Esophagus muscularis mucosa (tissue), 3 donors: ENCODE data around the gene NPAT.

Experiments
- POLR2A ChIP-seq: fragments of 450-650 bp; IDR thresholded peaks from one replicate; pipeline ENCODE4 v1.6.1; 2017; ENCODE audit warnings: antibody characterized with exemption, moderate library complexity, mild to moderate bottlenecking, low read depth
- TF ChIP-seq, protein P1 (sequence below), 3 experiments: fragments of 200-600 bp in 2 of 3; fragments of 450-650 bp in 1 of 3; sonication (generic) in 2 of 3; IDR thresholded peaks; one replicate each; pipeline ENCODE4 v1.5.1; 2017 to 2019; ENCODE audit warnings: antibody characterized with exemption in 3 of 3, mild to moderate bottlenecking in 2 of 3, moderate library complexity in 1 of 3

DNA sequence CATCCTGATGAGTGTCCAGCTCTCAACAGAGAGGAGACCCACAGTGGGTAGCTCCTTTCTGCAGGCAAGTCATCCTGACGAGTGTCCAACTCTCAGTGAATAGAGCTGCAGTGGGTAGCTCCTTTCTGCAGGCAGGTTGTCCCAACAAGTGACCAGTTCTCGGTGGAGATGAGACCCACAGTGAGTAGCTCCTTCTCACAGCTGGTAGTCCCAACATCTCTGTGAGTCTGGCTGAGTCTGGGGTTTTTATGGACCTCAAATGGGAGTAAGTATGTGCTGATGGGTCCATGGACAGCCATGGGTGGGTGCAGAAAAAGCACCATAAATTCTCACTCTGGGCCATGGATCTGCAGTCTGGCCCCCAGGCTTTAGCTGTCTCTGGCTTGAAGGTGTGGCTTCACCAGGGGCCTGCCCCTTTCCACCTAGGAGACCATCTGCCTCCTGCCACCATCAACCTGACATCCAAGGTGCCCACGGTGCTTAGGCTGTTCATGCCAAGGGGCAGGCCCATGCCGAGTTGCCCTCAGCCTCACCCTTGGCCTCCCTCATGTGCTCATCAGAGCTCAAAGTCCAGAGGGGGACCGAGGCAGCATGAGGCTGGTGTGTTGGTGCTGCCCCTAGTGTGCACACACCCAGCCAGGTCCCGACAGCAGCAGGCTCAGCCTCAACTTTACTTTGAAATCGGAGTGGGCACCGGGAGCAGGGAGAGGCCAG, 15.3 kb downstream of the NPAT start:
- TF ChIP-seq POLR2A: no peak
- TF ChIP-seq, protein P1, sequence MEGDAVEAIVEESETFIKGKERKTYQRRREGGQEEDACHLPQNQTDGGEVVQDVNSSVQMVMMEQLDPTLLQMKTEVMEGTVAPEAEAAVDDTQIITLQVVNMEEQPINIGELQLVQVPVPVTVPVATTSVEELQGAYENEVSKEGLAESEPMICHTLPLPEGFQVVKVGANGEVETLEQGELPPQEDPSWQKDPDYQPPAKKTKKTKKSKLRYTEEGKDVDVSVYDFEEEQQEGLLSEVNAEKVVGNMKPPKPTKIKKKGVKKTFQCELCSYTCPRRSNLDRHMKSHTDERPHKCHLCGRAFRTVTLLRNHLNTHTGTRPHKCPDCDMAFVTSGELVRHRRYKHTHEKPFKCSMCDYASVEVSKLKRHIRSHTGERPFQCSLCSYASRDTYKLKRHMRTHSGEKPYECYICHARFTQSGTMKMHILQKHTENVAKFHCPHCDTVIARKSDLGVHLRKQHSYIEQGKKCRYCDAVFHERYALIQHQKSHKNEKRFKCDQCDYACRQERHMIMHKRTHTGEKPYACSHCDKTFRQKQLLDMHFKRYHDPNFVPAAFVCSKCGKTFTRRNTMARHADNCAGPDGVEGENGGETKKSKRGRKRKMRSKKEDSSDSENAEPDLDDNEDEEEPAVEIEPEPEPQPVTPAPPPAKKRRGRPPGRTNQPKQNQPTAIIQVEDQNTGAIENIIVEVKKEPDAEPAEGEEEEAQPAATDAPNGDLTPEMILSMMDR (IDR thresholded peaks at IDR 0.05): no peak
